Neutrophil (primary cell): ENCODE data around the gene NFKBIZ.

Source experiments
- H3K27ac ChIP-seq: fragments of 200-600 bp; sonication (generic); 2 replicates; pipeline ENCODE4 v1.5.1; 2016; ENCODE audit warnings: mild to moderate bottlenecking, moderate library complexity
- H3K27me3 ChIP-seq: fragments of 200-600 bp; sonication (generic); 2 replicates; pipeline ENCODE4 v1.6.0; 2016; ENCODE audit warnings: mild to moderate bottlenecking
- H3K36me3 ChIP-seq: fragments of 200-600 bp; sonication (generic); 2 replicates; pipeline ENCODE4 v1.5.1; 2017
- H3K4me1 ChIP-seq, 2 experiments: fragments of 200-600 bp in 1 of 2; sonication (generic) in 1 of 2; 1 replicate in 1 of 2; 2 replicates in 1 of 2; pipeline versions ENCODE4 v1.5.1 to v1.6.1; 2013 to 2016; ENCODE audit warnings: low read depth in 1 of 2, low read length in 1 of 2, mild to moderate bottlenecking in 1 of 2, moderate library complexity in 1 of 2; ENCODE audit not compliant: control insufficient read depth in 1 of 2, insufficient read depth in 1 of 2
- H3K4me3 ChIP-seq, 2 experiments: fragments of 200-600 bp in 1 of 2; sonication (generic) in 1 of 2; 1 replicate in 1 of 2; 2 replicates in 1 of 2; pipeline ENCODE4 v1.5.1; 2013 to 2016; ENCODE audit warnings: low read depth in 1 of 2, low read length in 1 of 2, mild to moderate bottlenecking in 1 of 2, moderate library complexity in 1 of 2
- H3K9me3 ChIP-seq: fragments of 200-600 bp; sonication (generic); 2 replicates; pipeline ENCODE4 v1.5.1; 2016
- TF ChIP-seq, protein P1 (sequence below): fragments of 200-600 bp; sonication (generic); IDR thresholded peaks from 2 replicates; pipeline ENCODE4 v1.5.1; 2016; ENCODE audit warnings: antibody characterized with exemption

NFKBIZ gene

DNA sequence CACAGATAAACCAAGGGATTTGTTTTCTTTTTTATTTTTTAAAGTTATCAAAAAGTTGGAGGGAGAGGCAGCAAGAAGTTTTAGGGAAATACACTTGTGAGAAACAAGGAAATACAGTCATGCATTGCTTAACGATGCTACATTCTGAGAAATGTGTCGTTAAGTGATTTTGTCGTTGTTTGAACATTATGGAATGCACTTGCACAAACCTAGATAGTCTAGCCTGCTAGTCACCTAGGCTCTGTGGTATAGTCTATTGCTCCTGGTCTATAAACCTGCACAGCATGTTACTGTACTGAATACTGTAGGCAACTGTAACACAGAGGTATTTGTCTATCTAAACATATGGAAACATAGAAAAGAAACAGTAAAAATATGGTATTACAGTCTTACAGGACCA, 2.0 kb upstream of the NFKBIZ start:
- Histone ChIP-seq H3K9me3 (no peaks in the 10 kb centered on the region), H3K4me1 (peaks cover 58 to 59% of the 10 kb centered on the region in 2 experiments), H3K36me3 (peaks cover 6% of the 10 kb centered on the region), H3K4me3 (peak overlapping the region; percentile 90 to 97), H3K27me3 (no peaks in the 10 kb centered on the region), H3K27ac (peak overlapping the region; percentile 96)
- TF ChIP-seq, protein P1, sequence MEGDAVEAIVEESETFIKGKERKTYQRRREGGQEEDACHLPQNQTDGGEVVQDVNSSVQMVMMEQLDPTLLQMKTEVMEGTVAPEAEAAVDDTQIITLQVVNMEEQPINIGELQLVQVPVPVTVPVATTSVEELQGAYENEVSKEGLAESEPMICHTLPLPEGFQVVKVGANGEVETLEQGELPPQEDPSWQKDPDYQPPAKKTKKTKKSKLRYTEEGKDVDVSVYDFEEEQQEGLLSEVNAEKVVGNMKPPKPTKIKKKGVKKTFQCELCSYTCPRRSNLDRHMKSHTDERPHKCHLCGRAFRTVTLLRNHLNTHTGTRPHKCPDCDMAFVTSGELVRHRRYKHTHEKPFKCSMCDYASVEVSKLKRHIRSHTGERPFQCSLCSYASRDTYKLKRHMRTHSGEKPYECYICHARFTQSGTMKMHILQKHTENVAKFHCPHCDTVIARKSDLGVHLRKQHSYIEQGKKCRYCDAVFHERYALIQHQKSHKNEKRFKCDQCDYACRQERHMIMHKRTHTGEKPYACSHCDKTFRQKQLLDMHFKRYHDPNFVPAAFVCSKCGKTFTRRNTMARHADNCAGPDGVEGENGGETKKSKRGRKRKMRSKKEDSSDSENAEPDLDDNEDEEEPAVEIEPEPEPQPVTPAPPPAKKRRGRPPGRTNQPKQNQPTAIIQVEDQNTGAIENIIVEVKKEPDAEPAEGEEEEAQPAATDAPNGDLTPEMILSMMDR, result no peak

GRCh38 chr3:101848326-101848725, 988 bp upstream of the NFKBIZ start:
- Histone ChIP-seq H3K4me3 (peak overlapping the region; percentile 90 to 97), H3K27me3 (no peaks in the 10 kb centered on the region), H3K36me3 (peaks cover 16% of the 10 kb centered on the region), H3K27ac (peak overlapping the region; percentile 96), H3K4me1 (peaks cover 58 to 61% of the 10 kb centered on the region in 2 experiments), H3K9me3 (no peaks in the 10 kb centered on the region)
- TF ChIP-seq, protein P1, result no peak

- TF ChIP-seq, protein P1, result peak; percentile 1
- Histone ChIP-seq H3K9me3 (no peaks in the 10 kb centered on the region), H3K36me3 (peaks cover 31% of the 10 kb centered on the region), H3K4me3 (peak overlapping the region; percentile 90 to 97), H3K27ac (peak overlapping the region; percentile 96), H3K4me1 (peaks cover 56 to 60% of the 10 kb centered on the region in 2 experiments), H3K27me3 (no peaks in the 10 kb centered on the region)
Observed at GRCh38 chr3:101849714-101850245, 466 bp downstream of the NFKBIZ start.

GRCh38 chr3:101850246-101851051, 1.1 kb downstream of the NFKBIZ start:
- Histone ChIP-seq H3K27ac (peak overlapping the region; percentile 96), H3K9me3 (no peaks in the 10 kb centered on the region), H3K27me3 (no peaks in the 10 kb centered on the region), H3K4me1 (peaks cover 56 to 60% of the 10 kb centered on the region in 2 experiments), H3K36me3 (peaks cover 37% of the 10 kb centered on the region), H3K4me3 (peak overlapping the region; percentile 90 to 97)
- TF ChIP-seq, protein P1, result no peak

DNA sequence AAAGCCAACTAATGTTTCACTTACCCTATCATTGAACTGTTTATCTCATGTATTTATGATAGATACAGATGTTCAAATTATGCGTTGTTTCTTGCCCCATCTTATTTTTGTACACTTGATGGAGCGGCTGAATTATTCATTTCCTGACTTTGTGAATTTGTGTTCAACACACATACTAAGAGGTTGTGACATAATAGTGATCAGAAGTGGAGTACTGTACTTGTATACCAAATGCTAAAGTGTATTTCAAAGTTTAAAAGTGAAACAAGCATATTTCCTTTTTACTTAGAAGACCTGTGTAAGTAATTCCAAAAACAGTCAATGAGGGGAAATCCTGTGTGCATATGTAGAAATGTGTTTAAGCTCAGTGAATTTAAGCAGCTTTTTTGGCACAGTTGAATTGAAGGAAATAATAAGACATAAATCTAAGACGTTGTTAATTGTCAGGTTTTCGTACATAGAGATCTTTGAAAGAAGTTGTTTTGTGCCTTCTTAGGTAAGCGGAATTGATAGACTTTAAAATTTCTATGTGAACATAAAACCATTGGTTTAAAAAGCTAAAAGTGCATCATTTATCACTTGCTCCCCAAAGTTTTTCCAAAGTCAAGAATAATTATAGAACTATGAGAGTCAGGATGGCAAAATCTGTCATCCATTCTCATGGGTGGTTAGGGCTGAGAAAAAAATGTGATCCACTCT, 1.9 kb downstream of the NFKBIZ start:
- Histone ChIP-seq H3K27me3 (no peaks in the 10 kb centered on the region), H3K27ac (peak overlapping the region; percentile 96), H3K9me3 (no peaks in the 10 kb centered on the region), H3K36me3 (peaks cover 45% of the 10 kb centered on the region), H3K4me3 (peak overlapping the region; percentile 90 to 97), H3K4me1 (peaks cover 56 to 58% of the 10 kb centered on the region in 2 experiments)
- TF ChIP-seq, protein P1, result no peak
